Measurements from ENCODE around the gene LTK.

LTK gene

DNA sequence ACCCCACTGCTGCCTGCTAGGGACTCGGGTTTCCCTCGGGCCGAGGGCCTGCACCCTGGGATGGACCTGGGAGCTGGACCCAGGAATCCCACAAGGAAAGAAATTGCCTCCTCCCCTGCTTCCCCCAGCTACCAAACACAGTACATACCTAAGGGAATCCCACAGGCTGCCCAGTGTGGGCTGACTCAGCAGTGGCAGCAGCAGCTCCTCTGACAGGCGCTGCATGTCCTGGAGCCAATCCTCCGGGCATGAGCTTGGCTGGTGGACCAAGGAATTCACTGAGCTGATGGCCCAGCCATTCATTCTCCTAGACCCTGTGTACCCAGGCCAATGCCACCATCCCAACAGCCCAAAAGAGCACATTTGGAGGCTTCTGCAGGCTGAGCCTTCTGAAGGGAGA, 9.5 kb upstream of the LTK start:
- no peak for DNase-seq

DNA sequence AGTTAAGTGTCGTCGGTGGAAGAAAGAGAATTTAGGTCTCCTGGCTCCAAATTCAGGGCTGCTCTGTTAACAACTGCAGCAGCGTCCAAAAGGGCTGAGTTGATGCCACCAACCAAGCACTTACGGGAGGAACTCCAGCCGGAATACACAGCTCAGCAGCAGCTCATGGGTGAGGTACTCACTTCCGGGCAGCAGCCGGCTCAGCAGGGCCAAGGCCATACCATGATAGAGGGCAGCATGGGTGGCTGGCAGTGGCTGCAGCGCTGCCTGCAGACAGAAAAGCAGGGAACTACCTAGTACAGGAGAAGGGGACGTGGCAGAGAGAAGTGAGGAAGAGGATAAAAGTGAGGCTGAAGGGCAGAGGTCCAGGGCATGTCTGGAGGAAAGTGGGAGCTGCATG, 8.0 kb upstream of the LTK start:
- no peak for DNase-seq

DNA sequence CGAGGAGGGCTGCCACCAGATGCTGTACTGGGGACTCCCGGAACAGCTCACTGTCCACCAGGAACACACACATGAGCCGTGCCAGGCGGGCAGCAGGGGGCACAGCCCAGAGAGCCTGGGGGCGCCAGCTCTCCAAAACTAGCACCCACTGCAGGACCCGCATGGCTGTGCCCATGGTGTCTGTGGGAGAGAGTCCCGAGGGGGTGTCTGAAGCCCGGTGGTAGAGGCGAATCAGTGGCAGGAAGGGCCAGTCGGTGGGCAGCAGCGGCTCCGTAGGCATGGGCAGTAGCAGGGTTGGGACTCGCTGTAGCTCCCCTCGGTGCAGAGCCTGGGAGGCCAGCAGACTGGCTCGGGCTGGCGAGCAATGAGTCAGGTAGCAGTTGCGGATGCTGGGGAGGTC, 7.0 kb upstream of the LTK start:
- DNase-seq, result no peak

DNA sequence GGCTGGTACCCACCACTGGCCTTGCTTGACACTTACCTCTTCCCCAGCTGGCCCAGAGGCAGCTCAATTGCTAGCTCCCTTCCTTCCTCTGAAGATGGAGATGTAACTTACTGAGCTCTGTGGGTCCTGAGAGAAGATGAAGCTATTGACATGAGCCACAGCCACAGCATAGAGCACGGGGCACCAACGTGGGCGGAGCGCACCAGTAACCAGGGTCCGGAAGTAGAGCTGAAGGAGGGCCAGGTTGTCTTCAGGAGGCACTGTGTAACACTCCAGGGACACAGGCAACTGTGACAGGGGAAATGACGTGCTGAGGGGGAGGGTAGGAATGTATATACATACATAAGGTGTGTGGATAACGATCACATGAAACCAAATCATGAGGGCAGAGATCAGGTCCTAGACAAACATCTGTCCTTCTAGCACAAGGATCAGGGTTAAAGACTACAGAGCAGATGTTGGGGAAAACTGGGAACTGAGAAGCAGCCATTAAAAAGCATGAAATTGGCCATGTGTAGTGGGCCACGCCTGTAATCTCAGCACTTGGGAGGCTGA, 4.3 kb upstream of the LTK start:
- DNase-seq, result no peak

DNA sequence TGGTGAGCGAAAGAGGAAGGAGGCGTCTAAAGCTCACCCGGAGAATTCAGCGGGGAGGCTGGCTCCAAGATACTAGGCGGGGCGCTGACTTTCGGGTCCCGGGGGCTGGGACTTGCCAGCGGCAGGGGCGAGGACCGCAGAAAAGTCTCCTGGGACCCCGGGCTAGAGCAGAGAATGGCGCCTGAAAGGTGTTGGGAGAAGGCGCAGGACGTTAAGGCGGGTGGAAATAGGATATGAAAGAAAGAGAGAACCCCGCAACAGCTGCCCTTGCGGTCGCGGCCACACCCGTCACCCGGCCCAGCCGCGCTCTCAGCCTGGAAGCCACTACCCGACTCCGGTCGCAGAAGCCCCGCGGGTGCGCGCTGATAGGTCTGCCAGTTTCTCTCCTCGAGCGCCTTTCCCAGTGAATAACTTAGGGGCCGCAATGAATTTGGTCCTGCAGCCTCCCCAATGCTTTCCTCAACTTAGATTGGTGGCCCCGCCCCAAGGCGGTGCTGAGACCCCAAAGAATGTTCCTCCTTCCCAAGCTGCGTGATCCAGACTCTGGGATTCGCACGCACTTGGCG, 604 bp downstream of the LTK start:
- peak in 1 of 2 experiments; percentile 29 for DNase-seq

DNA sequence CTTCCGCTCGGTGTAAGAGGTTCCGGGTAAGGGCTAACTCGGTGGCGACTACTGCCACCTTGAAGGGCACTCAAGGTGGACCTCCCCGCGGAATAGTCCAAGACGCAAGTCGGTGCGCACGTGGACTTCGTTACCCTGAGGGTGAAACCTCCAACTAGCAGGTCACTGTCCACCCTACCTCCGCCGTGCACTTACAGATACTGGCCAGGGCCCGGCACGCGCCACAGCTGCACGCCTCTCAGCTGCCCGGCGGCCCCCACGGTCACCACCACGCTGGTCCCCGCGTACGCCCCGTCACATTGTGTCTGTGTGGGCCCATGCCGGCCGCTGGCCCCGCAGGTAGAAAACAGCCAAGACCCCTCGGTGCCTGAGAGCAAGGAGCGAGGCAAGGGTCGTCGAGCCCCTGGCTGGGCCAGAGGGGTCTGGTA, 1.1 kb downstream of the LTK start:
- no peak for DNase-seq

DNA sequence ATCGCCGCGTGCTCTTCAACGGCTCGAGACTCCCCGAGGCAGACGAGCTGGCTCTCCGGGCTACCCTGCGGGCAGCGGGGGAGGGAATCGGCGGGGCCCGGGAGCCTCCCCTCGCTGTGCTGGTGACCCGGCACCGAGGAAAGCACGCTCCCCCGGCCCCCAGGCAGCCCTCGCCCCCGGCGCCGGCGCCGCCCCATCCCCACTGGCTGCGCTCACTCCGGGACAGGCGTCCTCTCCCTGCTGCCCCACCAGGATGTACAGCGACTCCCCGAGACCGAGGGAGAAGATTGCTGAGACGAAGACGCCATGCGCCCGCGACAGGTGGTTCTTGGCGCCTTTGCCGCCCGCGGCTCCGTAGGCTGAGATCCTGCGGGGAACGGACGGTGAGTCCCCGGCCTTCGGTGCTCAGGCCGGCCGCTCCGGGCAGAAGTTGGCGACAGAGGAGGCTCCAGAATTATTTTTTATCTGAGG, 1.7 kb downstream of the LTK start:
- DNase-seq, result no peak

DNA sequence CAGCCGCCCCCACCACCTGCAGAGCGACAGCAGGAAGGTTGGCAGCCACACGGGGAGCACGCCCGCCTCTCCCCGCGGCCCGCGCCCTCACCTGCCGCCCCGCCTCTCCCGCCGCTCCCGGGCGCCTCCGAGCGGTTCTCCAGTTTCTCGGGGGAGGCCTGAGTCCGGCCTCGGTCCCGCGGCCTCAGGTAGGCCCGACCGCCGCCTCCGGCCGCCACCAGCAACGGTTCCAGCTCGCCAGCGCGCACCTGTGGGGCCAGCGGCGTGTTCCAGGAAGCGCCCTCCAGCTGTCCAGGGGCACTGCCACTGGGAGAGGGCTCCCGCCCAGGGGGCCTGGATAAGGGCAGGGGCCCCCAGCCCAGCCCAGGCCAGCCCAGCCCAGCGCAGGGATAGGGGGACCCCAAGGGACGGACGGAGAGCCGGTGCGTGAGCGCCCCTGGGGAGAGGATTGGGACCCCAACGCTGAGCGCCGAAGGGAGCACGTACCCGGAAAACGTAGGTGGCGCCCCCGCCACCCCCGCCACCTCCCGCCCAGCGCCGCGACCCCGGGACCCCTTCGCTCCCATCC, 2.2 kb downstream of the LTK start:
- no peak for DNase-seq

DNA sequence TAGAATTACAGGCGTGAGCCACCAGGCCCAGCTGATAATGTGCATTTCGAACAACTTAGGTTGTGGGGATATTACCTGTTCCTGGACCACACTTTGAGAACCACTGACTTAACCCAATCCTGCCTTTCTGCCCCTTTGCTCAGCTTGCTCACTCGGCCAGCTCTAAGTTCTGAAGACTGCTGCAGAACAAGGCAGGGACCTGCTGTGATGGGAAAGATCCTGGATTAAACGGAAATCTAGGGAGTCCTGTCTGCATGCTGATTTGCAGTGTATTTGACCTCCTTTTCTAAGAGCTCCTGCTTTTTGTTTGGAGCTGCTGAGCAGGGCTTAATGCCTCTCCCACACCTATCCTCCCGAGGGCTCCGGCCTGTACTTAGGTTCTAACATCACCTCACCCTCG, 2.9 kb downstream of the LTK start:
- no peak for DNase-seq

DNA sequence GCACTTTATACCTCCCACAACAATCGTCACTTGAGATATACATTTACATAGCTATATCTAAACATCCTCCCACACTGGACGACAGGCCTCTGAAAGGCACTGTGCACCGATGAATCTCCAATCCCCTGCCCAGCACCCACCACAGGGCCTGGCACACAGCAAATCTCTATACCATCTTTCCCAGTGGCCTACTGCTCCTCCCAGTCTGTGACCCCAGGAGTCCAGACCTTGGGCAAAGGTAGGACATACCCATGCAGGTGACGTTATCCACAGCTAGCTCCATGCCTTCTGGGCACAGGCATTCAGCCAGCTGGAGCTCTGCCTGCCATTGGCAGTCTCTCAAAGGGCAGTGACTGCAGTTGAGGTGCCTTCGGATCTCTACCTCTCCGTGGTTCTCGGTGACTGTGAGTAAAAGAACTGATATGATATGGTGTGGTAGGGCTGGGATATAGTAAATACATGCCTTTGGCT, 5.8 kb downstream of the LTK start:
- no peak for DNase-seq

DNA sequence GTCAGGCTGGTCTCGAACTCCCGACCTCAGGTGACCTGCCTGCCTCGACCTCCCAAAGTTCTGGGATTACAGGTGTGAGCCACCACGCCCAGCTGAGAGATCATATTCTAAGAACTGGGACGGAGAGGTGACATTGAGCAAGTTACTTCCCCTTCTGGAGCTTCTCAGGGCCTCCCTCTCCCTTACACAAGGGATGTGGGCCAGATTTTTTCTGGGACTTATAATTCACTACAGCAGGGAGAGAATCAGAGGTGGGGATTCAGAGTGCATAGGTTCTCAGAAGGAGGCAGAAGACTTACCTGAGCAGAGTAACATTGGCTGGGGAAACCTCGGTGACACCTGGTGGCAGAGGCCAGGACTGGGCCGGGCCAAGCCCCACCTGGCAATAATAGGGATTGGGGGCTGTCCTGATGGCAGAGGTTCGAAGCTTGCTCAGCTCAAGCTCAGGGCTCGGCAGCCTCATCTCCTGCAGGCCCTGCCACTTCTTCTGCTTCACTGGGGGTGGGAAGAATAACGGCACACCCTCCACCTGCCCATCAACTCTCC, 6.8 kb downstream of the LTK start:
- DNase-seq, result no peak

DNA sequence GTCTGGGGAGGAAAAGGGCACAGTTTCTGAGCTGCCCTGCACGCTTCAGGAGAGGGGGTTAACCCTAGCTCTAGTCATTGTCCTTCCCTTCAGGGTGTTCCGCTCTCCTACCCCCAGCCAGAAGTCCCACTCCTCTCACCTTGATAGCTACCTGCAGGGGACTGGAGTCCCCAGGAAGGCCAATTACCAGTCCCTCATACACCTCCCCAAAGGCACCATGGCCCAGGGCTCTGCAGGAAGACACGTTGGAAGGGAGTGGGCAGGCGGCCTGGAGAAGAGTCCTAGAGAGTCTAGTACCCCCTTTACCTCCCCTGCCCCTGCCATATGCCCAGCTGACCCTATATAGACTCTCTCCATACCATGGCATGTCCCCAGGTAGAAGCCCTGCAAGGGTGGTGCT, 7.9 kb downstream of the LTK start:
- no peak for DNase-seq

DNA sequence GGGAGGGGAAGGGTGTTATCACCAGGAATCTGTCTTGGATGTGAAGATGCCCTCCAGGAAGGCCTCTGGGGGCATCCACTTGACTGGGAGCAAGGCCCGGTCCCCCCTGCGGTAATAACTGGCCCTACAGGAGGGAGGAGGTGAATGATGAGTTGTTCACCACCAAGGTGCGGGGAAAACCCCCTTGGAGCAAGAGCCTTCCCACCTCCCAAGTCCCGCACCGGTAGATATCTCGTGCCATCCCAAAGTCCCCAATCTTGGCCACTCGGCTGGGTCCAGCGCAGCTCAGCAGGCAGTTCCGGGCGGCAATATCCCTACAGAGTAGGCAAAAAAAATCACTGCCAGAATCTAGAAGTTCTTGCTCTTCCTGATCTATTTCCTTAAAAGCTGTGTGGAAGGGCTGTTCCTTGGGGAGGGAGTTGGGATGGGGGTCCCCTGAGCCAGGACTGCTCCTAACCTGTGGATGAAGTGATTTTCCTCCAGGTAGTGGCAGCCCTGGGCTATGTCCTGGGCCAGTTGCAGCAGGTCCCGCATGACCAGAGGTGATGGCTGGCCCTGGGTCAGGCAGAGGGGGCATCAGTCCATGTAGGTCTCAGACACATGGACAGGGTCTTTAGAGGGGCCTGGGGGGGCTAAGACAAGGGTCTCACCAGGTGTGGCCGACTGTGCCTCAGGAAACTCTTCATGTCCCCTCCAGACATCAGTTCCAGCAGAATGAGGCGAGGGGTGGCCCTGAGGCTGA, 8.7 kb downstream of the LTK start:
- no peak for DNase-seq

DNA sequence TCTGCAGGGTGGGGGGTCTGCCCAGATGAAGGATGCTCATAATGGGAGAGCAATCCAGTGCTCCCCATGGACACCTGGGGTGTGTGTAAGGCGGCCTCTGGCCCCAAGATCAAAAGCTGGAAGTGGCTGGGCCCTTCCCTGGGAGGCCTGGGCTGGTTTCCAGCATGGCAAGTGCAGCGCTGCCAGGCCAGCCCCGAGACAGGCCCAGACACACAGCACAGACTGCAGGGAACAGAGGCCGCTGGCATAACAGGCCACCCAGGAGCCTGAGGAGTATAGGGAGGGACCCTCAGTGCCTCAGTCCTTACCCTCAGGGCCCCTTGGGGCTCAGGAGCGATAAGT, 10.0 kb downstream of the LTK start:
- no peak for DNase-seq

DNA sequence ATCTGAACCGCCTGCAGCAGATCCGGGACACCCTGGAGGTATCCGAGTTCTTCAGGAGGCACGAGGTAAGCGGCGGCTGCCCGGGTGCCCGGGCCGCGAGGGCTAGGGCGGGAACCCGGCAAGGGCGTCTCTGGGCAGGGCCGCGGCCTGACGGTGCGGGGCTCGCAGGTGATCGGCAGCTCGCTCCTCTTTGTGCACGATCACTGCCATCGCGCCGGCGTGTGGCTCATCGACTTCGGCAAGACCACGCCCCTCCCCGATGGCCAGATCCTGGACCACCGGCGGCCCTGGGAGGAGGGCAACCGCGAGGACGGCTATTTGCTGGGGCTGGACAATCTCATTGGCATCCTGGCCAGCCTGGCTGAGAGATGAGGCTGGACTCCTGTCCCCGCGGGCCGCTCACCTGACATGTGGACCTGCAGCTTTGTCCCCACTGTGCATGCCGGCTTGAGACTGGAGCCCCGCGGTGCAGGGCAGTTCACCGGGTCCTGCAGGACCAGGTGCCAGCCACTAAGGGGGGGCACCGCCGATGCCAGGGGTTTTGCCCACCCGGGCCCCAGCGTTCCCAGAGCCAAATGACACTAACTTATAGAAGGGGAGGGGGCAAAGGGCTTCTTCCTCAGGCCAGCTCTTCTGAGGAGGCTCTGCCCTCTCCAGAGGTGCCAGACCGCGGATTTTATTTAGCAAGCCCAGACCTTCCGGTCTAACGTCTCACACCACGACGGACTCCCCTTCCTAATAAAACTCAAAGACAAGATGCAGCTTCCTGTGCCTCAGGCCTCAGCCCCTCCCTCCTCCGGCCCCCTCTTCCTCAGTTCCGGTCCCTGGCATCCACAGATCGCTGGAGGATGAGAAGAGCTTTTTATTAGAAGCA, 10.6 kb downstream of the LTK start:
- no peak for DNase-seq

DNA sequence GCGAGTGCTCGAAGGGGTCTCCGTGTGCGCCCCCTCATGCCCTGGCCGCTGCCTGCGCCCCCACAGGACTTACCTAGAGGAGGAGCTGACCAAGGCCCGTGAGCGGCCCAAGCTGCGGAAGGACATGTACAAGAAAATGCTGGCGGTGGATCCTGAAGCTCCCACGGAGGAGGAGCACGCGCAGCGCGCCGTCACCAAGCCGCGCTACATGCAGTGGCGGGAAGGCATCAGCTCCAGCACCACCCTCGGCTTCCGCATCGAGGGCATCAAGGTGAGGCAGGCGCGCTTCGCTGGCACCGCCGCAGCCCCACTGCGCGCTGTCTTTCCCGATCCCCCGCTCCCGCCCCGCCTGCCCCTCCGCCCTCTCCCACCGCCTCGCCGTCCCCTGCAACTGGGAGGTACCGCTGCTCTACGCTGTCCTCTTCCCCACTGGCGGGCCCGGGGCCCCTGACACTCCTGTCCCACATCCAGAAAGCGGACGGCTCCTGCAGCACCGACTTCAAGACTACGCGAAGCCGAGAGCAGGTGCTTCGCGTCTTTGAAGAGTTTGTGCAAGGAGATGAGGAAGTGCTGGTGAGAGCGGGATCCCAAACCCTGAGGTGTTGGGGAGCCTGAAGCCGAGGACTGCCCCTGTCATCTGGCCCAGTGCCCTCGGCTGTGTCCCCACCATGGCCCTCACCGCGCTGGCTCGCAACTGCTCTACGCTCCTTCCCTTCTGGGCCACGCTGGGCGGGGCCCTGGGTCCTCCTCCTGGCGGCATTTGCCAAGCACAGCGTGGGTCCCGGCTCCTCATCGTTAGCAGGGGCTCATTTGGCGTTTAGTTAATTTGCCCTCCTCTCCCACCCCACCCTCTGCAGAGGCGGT, 11.5 kb downstream of the LTK start:
- DNase-seq, result peak in 1 of 2 experiments; percentile 38

DNA sequence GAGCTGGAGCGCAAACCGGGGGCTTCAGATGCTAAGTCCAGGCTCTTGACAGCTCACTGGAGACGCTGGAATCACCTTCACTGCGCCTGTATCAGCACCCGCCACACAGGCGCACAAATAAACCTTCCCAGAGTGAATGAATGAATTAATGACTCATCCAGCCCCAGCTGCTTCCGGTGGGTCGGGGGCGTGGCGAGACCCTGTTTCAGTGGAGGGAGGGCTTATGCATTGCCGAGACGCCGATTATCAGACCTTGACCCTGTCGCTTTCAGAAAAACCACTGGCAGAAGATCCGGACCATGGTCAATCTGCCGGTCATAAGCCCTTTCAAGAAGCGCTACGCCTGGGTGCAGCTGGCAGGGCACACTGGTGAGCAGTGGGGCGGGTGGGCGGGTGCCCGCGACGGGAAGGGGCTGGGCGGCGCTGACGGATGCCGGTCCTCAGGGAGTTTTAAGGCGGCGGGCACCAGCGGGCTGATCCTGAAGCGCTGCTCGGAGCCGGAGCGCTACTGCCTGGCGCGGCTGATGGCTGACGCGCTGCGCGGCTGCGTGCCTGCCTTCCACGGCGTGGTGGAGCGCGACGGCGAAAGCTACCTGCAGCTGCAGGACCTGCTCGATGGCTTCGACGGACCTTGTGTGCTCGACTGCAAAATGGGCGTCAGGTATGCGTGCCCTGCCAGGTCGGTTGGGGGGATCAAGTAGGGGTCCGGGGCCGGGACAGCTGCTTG, 12.3 kb downstream of the LTK start:
- DNase-seq, result peak; percentile 37 to 42

DNA sequence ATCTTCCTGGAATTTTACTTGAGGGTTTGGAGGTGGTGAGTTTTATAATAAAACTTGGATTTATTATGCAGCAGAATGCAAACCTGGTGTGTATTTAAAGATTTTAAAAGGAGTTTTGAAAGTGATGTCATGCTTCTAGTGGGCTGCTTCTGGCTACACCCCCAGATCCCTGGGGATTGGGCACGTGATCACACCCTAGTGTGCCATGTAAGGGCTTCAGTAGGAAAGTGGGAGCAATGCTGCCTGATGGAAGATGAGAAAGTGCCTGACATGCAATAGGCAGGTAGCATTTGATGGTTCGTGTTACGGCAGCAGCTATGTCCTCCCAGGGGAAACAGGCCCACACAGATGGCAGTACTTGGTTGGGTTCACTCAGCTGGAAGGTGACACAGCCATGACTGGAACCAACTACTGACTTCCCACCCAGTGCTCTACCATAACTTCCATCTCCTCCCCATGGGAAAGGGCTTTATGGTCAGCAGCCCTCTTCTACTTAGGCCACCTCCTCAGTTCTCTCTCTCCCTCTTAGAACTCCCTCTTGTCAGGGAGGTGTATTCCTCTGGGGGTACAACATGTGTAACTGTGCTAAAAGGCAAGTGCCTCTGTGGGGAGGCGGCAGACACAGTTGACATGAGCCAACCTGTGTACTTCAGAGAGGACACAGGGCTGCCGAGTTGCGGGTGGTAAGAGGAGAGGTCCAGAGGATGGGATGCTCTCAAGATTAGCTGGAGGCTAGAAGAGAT, 14.3 kb downstream of the LTK start:
- no peak for DNase-seq

DNA sequence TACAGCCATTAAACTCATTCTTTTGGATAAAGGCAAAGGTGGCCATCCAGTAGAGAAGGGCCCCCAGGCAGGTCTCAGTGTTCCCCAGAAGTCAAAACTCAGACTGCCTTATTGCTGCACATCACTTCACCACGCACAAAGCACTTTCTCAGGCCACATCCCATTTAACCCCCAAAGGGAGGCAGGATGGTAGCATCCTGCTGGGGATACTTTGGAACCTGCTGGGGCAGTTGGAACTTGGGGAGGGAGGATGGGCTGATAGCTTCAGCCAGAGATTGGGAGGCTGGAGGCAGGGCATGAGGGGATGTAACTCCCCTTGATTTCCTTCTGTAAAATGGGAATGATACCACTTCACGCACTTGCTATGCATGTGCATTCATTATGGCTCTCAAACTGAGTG, 15.0 kb downstream of the LTK start:
- no peak for DNase-seq
